HL-60 (cell line): ENCODE results near the gene LRP8.

Experiments used
- CTCF ChIP-seq: IDR thresholded peaks from one replicate; pipeline ENCODE4 v1.5.1; 2011; ENCODE audit warnings: low read length, control low read depth, inconsistent platforms; ENCODE audit not compliant: insufficient read depth
- POLR2AphosphoS5 ChIP-seq: IDR thresholded peaks from 2 replicates; pipeline ENCODE4 v1.6.1; 2012; ENCODE audit warnings: low read depth
- REST ChIP-seq: IDR thresholded peaks from 2 replicates; pipeline ENCODE4 v1.6.1; 2012; ENCODE audit warnings: low read depth; ENCODE audit not compliant: insufficient replicate concordance

- no peak for TF ChIP-seq CTCF
- no peak for TF ChIP-seq REST
- no peak for TF ChIP-seq POLR2AphosphoS5
Measured at GRCh38 chr1:53373246-53373645, 45.4 kb upstream of the LRP8 start.
